ENCODE results near the gene AKR7A2. TPM values are rescaled to one million over a fixed set of nuclear protein-coding genes. Genes with fewer than 3 reads are reported as not detected.

Gene AKR7A2
- polyA plus RNA-seq, 1 donor (not counting 4 experiments of a cell fraction or from before 2014, with no cell fraction given), result 21.4 TPM

- dilution Hi-C loops (cut with MboI; ENCODE audit: extremely low pct_ligation_motif_present, low sequenced_read_pairs), result no loop called here
- FAIRE-seq, result no peak
Observed at GRCh38 chr1:19353596-19353995, 41.7 kb upstream of the AKR7A2 start.

DNA sequence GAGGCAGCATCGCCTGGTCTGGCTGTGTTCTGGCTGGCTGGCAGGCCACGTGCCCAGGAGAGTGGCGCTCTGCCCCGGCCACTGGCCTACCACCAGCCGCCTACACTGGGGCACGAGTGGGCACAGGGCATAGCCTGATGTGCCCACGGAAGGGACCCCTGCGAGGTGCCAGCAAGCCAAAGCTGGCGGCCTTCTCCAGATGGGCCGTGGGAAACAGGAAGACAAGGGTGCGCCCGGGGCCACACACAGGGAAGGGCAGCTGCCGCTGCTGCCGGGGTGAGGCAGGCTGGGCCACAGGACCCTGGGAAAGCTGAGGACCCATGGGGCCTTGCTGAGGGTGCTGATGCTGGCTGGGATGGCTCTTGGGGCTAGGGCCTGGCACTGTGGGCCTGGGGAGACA is 40.9 kb upstream of the AKR7A2 start:
- Histone ChIP-seq H3K27me3 (ENCODE audit: control insufficient read depth, extremely low read depth, insufficient read depth, low read length) (no peaks in the 10 kb centered on the region), H4K20me1 (ENCODE audit: control insufficient read depth, extremely low read depth, insufficient read depth, low read length) (no peaks in the 10 kb centered on the region), H3K27ac (ENCODE audit: control insufficient read depth, insufficient read depth, low read length) (no peak overlapping the region), H3K79me2 (ENCODE audit: control insufficient read depth, insufficient read depth, low read length) (no peaks in the 10 kb centered on the region), H3K36me3 (ENCODE audit: control insufficient read depth in 2 of 2, extremely low read depth in 1 of 2, insufficient read depth in 2 of 2, low read length in 2 of 2) (peaks cover 33 to 46% of the 10 kb centered on the region in 2 experiments), H3K9ac (ENCODE audit: control insufficient read depth, extremely low read depth, insufficient read depth, low read length) (no peak overlapping the region), H3K4me1 (ENCODE audit: control insufficient read depth, extremely low read depth, insufficient read depth, low read length) (no peaks in the 10 kb centered on the region), H3K9me3 (ENCODE audit: control insufficient read depth, low read depth, low read length) (no peaks in the 10 kb centered on the region), H3K4me2 (ENCODE audit: control insufficient read depth, extremely low read depth, insufficient read depth, low read depth, low read length) (no peak overlapping the region), H3K9me1 (ENCODE audit: control insufficient read depth, extremely low read depth, insufficient read depth, low read length) (no peaks in the 10 kb centered on the region), H3K4me3 (ENCODE audit: control insufficient read depth in 2 of 3, extremely low read depth in 1 of 3, insufficient read depth in 2 of 3, low read depth in 1 of 3, low read length in 3 of 3) (no peak overlapping the region), H2AFZ (ENCODE audit: control insufficient read depth, low read length) (no peak overlapping the region)
- no peak for DNase-seq (ENCODE audit: low read depth, low spot score)
- FAIRE-seq, result no peak
- TF ChIP-seq, protein P1, sequence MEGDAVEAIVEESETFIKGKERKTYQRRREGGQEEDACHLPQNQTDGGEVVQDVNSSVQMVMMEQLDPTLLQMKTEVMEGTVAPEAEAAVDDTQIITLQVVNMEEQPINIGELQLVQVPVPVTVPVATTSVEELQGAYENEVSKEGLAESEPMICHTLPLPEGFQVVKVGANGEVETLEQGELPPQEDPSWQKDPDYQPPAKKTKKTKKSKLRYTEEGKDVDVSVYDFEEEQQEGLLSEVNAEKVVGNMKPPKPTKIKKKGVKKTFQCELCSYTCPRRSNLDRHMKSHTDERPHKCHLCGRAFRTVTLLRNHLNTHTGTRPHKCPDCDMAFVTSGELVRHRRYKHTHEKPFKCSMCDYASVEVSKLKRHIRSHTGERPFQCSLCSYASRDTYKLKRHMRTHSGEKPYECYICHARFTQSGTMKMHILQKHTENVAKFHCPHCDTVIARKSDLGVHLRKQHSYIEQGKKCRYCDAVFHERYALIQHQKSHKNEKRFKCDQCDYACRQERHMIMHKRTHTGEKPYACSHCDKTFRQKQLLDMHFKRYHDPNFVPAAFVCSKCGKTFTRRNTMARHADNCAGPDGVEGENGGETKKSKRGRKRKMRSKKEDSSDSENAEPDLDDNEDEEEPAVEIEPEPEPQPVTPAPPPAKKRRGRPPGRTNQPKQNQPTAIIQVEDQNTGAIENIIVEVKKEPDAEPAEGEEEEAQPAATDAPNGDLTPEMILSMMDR (optimal IDR thresholded peaks at IDR 0.05 in 1 of 3, IDR thresholded peaks at IDR 0.05 in 1 of 3, conservative IDR thresholded peaks at IDR 0.05 in 1 of 3; ENCODE audit: extremely low read depth in 1 of 3, insufficient read depth in 2 of 3, low read length in 3 of 3), result no peak
- no peak for TF ChIP-seq EZH2 (IDR thresholded peaks at IDR 0.05; ENCODE audit: low read length)
- dilution Hi-C loops (cut with MboI; ENCODE audit: extremely low pct_ligation_motif_present, low sequenced_read_pairs), result no loop called here

More at GRCh38 chr1:19353596-19353995, 41.7 kb upstream of the AKR7A2 start:
- Histone ChIP-seq H3K9me3 (ENCODE audit: control insufficient read depth, low read depth, low read length) (no peaks in the 10 kb centered on the region), H3K9ac (ENCODE audit: control insufficient read depth, extremely low read depth, insufficient read depth, low read length) (no peak overlapping the region), H3K4me2 (ENCODE audit: control insufficient read depth, extremely low read depth, insufficient read depth, low read depth, low read length) (no peak overlapping the region), H3K36me3 (ENCODE audit: control insufficient read depth in 2 of 2, extremely low read depth in 1 of 2, insufficient read depth in 2 of 2, low read length in 2 of 2) (peaks cover 33 to 40% of the 10 kb centered on the region in 2 experiments), H3K9me1 (ENCODE audit: control insufficient read depth, extremely low read depth, insufficient read depth, low read length) (no peaks in the 10 kb centered on the region), H3K4me1 (ENCODE audit: control insufficient read depth, extremely low read depth, insufficient read depth, low read length) (no peaks in the 10 kb centered on the region), H3K4me3 (ENCODE audit: control insufficient read depth in 2 of 3, extremely low read depth in 1 of 3, insufficient read depth in 2 of 3, low read depth in 1 of 3, low read length in 3 of 3) (no peak overlapping the region), H3K79me2 (ENCODE audit: control insufficient read depth, insufficient read depth, low read length) (peaks cover 3% of the 10 kb centered on the region), H4K20me1 (ENCODE audit: control insufficient read depth, extremely low read depth, insufficient read depth, low read length) (no peaks in the 10 kb centered on the region), H3K27ac (ENCODE audit: control insufficient read depth, insufficient read depth, low read length) (no peak overlapping the region), H3K27me3 (ENCODE audit: control insufficient read depth, extremely low read depth, insufficient read depth, low read length) (no peaks in the 10 kb centered on the region), H2AFZ (ENCODE audit: control insufficient read depth, low read length) (no peak overlapping the region)
- no peak for DNase-seq (ENCODE audit: low read depth, low spot score)
- TF ChIP-seq EZH2 (IDR thresholded peaks at IDR 0.05; ENCODE audit: low read length), result no peak
- TF ChIP-seq, protein P1 (optimal IDR thresholded peaks at IDR 0.05 in 1 of 3, IDR thresholded peaks at IDR 0.05 in 1 of 3, conservative IDR thresholded peaks at IDR 0.05 in 1 of 3; ENCODE audit: extremely low read depth in 1 of 3, insufficient read depth in 2 of 3, low read length in 3 of 3), result no peak
